Fibroblast of the aortic adventitia (primary cell): ENCODE data around the gene MATCAP1. TPM values are rescaled to one million over a fixed set of nuclear protein-coding genes. Genes with fewer than 3 reads are reported as not detected.

Experiments used
- DNase-seq: peaks from one replicate; pipeline ENCODE4 v3.0.0-alpha.2; 2010; ENCODE audit warnings: low read depth
- H3K4me3 ChIP-seq: 2 replicates; pipeline ENCODE4 v1.5.1; 2011; ENCODE audit warnings: low read depth, mild to moderate bottlenecking, control low read depth, low read length, moderate library complexity
- CTCF ChIP-seq: IDR thresholded peaks from 2 replicates; pipeline ENCODE4 v1.5.1; 2011; ENCODE audit warnings: mild to moderate bottlenecking, low read length, control low read depth, inconsistent platforms; ENCODE audit not compliant: insufficient read depth
- total RNA-seq: library from RNA; depleted of rRNA; stranded (reverse); fragments of >200 nt; gene quantifications from 2 replicates; pipeline ENCODE4 v1.2.3, GENCODE V29; 2012; ENCODE audit warnings: low replicate concordance

Gene MATCAP1
- total RNA-seq, 1 donor, result 9.9 TPM

DNA sequence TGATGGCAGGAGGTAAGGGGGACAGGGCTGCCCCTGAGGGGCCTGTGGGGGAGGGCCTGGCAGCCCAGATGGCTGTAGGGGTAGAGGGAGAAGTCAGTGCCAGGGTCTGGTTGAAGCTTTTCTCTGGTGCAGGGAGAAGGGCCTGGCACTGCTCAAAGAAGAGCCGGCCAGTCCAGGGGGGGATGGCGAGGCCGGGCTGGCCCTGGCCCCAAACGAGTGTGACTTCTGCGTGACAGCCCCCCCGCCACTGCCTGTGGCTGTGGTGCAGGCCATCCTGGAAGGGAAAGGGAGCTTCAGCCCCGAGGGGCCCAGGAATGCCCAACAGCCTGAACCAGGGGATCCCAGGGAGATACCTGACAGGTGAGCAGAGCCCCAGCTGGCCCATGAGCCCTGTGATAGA lies 16.2 kb downstream of the MATCAP1 start:
- DNase-seq, result no peak
- no peak for TF ChIP-seq CTCF
- no peak overlapping the region for H3K4me3 ChIP-seq

GRCh38 chr16:67166598-67167168 lies 17.1 kb downstream of the MATCAP1 start:
- H3K4me3 ChIP-seq, result no peak overlapping the region
- TF ChIP-seq CTCF, result no peak
- no peak for DNase-seq

DNA sequence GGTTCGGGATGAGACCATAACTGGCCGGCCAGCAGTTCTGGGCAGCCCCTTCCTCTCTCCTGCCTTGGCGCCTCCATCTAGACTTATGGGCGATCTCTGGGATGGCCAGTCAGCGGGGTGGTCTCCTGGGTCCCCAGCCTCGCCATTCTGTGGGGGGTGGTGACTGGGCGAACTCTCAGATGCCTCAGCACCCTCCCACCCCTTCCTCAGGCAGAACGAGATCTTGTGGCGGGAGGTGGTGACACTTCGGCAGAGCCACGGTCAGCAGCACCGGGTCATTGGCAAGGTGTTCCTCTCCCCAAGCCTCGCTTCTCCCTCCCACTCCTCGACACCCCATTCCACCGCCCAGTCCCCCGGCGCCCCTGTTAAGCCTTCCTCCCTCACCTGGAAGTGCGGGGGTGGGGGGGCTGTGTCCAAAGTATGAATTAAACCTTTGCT lies 17.6 kb downstream of the MATCAP1 start:
- H3K4me3 ChIP-seq, result no peak overlapping the region
- DNase-seq, result no peak
- TF ChIP-seq CTCF, result no peak

DNA sequence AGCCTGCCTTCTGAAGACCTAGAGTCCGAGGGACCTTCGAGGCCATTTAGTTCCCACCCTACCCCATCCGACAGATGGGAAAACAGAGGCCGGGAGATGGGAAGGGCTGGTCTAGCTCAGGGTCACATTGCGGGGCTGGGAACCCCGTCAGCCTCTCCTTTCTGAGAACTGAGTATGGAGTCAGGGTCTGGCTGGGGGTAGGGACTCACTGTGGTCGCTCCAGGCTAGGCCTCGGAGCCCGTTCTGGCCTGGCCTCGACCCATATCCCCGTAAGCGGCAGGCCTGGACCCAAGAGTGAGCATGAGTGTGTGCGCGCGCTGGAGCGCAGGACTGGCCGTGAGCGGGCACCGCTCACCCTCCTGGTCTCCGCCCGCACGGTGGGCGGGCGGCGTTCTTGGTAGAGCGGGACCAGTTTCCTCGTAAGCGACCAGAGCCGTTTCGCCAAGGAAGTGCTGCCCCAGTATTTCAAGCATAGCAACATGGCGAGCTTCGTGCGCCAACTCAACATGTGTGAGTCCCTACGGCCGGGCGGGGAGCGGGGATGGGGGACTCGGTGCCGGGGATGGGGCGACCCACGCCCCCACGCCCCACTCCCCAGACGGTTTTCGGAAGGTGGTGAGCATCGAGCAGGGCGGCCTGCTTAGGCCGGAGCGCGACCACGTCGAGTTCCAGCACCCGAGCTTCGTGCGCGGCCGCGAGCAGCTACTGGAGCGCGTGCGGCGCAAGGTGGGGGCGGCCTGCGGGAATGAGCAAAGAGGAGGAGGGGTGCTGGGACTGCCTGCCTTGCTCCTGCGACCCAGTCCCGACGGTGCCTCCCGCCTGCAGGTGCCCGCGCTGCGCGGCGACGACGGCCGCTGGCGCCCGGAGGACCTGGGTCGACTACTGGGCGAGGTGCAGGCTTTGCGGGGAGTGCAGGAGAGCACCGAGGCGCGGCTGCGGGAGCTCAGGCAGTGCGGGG lies 18.4 kb downstream of the MATCAP1 start:
- no peak for DNase-seq
- no peak overlapping the region for H3K4me3 ChIP-seq
- no peak for TF ChIP-seq CTCF

DNA sequence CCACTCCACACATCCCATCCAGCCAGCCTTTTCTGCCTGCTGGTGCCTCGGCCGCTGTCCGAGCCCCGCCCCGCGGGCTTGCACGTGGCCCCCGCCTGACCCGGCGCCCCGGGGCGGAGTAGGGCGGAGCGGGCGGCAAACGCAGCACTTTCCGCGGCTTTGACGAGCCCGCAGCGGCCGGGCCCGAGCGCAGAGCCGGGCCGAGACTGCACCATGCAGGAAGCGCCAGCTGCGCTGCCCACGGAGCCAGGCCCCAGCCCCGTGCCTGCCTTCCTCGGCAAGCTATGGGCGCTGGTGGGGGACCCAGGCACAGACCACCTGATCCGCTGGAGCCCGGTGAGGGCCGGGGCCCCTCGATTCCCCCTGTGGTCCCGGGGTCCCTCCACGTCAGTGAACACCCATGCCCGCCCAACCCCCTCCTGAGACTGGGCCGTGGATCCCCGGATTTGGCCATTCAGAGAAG lies 19.1 kb downstream of the MATCAP1 start, which contains the start of gene HSF4:
Gene HSF4, plus strand, starts transcription at position 147 of the 463 bp plus-strand sequence. Its CDS starts 67 bp downstream, at position 214.
- no peak for DNase-seq
- no peak for TF ChIP-seq CTCF
- peak within 1 kb of the TSS; percentile 41 for H3K4me3 ChIP-seq

DNA sequence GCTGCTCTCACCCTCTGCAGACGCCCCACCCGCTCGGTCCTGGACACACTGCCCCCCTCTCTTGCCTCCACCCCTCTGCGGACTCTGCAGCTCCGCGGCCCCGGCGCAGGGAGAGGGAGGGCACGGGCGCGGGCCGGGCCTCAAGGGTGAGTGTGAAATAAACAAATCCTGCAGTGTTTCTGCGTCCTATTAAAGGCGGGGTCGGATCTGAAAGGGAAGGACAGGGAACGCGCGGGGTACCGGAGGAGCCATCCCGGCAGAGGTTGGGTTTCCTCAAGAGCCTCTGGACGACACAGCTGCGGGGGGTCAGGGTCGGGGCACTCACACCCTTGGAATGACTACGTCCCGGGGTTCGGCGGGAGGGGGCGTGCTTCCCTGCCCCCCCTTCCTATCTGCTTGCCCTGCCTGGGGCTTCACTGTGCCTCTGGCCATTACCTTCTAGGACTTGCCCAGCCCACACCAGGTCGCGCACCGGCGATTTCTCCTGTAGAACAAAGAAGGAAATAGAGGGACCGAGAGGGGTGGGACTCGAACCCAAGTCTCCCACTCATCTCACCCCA lies 19.7 kb downstream of the MATCAP1 start:
- DNase-seq, result no peak
- no peak for TF ChIP-seq CTCF
- H3K4me3 ChIP-seq, result peak overlapping the region; percentile 22
